Measurements from ENCODE around the gene GDI2. TPM values are rescaled to one million over a fixed set of nuclear protein-coding genes. Genes with fewer than 3 reads are reported as not detected.
"Not testable (repeated sequence)": the region's sequence is repeated elsewhere in the genome, so short reads cannot be mapped to it uniquely, and the experiment has no call there.

GDI2 gene
- total RNA-seq, 1 donor from 2014 or later: 289 TPM

DNA sequence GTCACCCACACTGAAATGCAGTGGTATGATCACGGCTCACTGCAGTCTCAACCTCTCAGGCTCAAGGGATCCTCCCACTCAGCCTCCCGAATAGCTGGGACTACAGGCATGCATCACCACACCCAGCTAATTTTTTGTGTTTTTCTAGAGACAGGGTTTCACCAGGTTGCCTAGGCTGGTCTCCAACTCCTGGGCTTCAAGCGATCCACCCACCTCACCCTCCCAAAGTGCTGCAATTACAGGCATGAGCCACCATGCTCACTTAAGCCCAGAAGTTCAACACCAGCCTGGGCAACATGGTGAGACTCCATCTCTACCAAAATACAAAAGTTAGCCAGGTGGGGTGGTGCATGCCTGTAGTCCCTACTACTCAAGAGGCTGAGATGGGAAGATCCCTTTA, 33.5 kb downstream of the GDI2 start:
- Mint-ChIP-seq H3K4me1 (peaks cover 70% of the 10 kb centered on the region), H3K27ac (peak overlapping the region; percentile 18), H3K27me3 (no peaks in the 10 kb centered on the region), H3K36me3 (ENCODE audit: low read depth) (peaks cover 92% of the 10 kb centered on the region), H3K4me3 (no peak overlapping the region), H3K9me3 (peaks cover 7% of the 10 kb centered on the region)
- intact Hi-C loops (cut with micrococcal nuclease): no loop called here
- TF ChIP-seq, protein P1, sequence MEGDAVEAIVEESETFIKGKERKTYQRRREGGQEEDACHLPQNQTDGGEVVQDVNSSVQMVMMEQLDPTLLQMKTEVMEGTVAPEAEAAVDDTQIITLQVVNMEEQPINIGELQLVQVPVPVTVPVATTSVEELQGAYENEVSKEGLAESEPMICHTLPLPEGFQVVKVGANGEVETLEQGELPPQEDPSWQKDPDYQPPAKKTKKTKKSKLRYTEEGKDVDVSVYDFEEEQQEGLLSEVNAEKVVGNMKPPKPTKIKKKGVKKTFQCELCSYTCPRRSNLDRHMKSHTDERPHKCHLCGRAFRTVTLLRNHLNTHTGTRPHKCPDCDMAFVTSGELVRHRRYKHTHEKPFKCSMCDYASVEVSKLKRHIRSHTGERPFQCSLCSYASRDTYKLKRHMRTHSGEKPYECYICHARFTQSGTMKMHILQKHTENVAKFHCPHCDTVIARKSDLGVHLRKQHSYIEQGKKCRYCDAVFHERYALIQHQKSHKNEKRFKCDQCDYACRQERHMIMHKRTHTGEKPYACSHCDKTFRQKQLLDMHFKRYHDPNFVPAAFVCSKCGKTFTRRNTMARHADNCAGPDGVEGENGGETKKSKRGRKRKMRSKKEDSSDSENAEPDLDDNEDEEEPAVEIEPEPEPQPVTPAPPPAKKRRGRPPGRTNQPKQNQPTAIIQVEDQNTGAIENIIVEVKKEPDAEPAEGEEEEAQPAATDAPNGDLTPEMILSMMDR (IDR thresholded peaks at IDR 0.05): no peak
- ATAC-seq (ENCODE audit: low read depth) (no peak), DNase-seq (no peak)
- ChIA-PET CTCF (no interaction called here), POLR2A (no interaction called here)

DNA sequence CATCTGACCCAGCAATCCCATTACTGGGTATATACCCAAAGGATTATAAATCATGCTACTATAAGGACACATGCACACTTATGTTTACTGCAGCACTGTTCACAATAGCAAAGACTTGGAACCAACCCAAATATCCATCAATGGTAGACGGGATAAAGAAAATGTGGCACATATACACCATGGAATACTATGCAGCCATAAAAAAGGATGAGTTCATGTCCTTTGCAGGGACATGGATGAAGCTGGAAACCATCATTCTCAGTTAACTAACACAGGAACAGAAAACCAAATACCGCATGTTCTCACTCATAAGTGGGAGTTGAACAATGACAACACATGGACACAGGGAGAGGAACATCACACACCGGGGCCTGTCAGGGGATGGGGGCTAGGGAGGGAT, 35.5 kb downstream of the GDI2 start:
- intact Hi-C loops (cut with micrococcal nuclease): loop anchor here (1.0 kb wide), 1 partner anchor 96 kb away; no protein-coding TSS in a partner anchor
- CTCF ChIA-PET; H3K4me3 Mint-ChIP-seq; ATAC-seq (ENCODE audit: low read depth); DNase-seq; H3K27me3 Mint-ChIP-seq; POLR2A ChIA-PET; H3K9me3 Mint-ChIP-seq: not testable (repeated sequence)
- peak overlapping the region; percentile 24 for H3K27ac Mint-ChIP-seq
- peaks cover 92% of the 10 kb centered on the region for H3K36me3 Mint-ChIP-seq (ENCODE audit: low read depth)
- H3K4me1 Mint-ChIP-seq: peaks cover 64% of the 10 kb centered on the region

DNA sequence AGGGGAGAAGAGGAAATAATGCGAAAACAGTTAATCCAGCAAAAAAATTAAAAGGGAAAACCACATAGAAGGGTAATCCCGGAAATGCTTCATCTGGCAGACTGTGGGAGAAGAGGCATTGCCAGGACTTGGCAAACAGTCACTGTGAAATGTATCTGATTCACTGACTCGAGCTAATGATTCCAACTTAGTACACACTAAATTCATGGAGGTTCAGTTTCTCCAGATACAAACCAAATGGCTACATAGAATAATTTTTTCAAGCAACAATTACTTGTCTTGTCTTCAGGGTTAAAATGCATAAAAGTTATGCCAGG, 36.4 kb downstream of the GDI2 start:
- peaks cover 88% of the 10 kb centered on the region for H3K36me3 Mint-ChIP-seq (ENCODE audit: low read depth)
- POLR2A ChIA-PET: no interaction called here
- DNase-seq: no peak
- intact Hi-C loops (cut with micrococcal nuclease): loop anchor here (1.0 kb wide), 1 partner anchor 96 kb away; no protein-coding TSS in a partner anchor
- CTCF ChIA-PET: no interaction called here
- H3K27ac Mint-ChIP-seq: peak overlapping the region; percentile 21
- no peaks in the 10 kb centered on the region for H3K9me3 Mint-ChIP-seq
- no peaks in the 10 kb centered on the region for H3K27me3 Mint-ChIP-seq
- ATAC-seq (ENCODE audit: low read depth): no peak
- TF ChIP-seq, protein P1 (IDR thresholded peaks at IDR 0.05): no peak
- no peak overlapping the region for H3K4me3 Mint-ChIP-seq
- peaks cover 57% of the 10 kb centered on the region for H3K4me1 Mint-ChIP-seq

DNA sequence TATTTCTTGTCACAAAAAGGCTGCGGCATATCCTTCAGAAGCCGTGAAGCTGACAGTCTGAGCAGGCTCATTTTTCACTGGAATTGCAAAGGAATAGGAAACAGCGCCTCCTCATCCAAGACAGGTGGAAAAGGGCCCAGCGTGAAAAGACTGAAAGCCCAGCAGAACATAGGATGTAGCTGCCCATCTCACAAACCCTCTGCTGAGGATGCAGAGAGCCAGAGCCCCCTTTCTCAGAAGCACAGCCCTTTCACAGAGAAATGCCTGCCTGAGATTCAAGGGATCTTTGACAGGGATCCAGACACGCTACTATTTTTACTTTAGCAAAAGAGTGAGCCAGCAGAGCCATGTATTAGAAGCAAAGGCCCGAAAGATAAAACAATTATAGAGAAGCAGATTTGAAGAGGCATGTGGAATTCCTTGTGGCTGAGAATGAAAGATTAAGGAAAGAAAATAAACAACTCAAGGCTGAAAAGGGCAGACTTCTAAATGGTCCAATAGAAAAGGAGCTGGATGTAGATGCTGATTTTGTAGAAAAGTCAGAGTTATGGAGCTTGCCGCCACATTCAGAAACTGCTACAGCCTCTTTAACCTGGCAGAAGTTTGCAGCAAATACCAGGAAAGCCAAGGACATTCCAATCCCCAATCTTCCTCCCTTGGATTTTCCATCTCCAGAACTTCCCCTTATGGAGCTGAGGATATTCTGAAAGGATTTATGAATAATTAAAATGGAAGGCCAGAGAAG, 36.9 kb downstream of the GDI2 start:
- H3K4me3 Mint-ChIP-seq: no peak overlapping the region
- intact Hi-C loops (cut with micrococcal nuclease): no loop called here
- TF ChIP-seq, protein P1 (IDR thresholded peaks at IDR 0.05): no peak
- H3K27ac Mint-ChIP-seq: peak overlapping the region; percentile 85
- H3K4me1 Mint-ChIP-seq: peaks cover 54% of the 10 kb centered on the region
- DNase-seq (no peak), ATAC-seq (ENCODE audit: low read depth) (no peak)
- no peaks in the 10 kb centered on the region for H3K9me3 Mint-ChIP-seq
- POLR2A ChIA-PET: interaction anchor here (0.7 to 1.1 kb wide), 2 partner anchors 37 to 114 kb away, joined by 3 to 5 read pairs; partner anchors contain the start of genes ANKRD16, FBH1 and GDI2
- no peaks in the 10 kb centered on the region for H3K27me3 Mint-ChIP-seq
- CTCF ChIA-PET: no interaction called here
- peaks cover 89% of the 10 kb centered on the region for H3K36me3 Mint-ChIP-seq (ENCODE audit: low read depth)

DNA sequence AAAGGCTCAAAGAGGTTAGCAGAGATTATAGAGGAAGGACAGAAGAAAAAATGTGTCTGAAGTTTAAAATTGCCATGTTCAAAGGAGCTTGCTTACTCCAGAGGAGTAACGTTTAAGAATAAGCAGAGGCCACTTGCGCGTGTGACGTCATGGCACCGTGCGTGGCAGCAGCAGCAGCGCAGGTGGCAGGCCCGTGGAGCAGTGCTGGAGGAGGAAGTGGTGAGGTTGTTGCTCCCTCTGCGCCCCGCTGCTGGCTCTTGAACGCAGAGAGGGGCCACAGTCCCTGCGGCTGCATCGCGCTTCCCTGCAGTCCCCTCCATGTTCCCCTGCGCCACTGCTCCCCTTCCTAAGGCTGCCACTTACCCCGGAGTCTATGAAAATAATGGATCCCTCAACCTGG, 37.5 kb downstream of the GDI2 start:
- POLR2A ChIA-PET: interaction anchor here (0.7 to 1.3 kb wide), 3 partner anchors 30 to 114 kb away, joined by 3 to 5 read pairs (median 3); partner anchors contain the start of genes ANKRD16, FBH1 and GDI2
- CTCF ChIA-PET: no interaction called here
- Mint-ChIP-seq H3K4me3 (peak overlapping the region; percentile 48), H3K36me3 (ENCODE audit: low read depth) (peaks cover 88% of the 10 kb centered on the region), H3K27ac (peak overlapping the region; percentile 85), H3K27me3 (no peaks in the 10 kb centered on the region), H3K9me3 (no peaks in the 10 kb centered on the region), H3K4me1 (peaks cover 50% of the 10 kb centered on the region)
- intact Hi-C loops (cut with micrococcal nuclease): no loop called here
- TF ChIP-seq, protein P1 (IDR thresholded peaks at IDR 0.05): no peak
- DNase-seq (peak; percentile 31), ATAC-seq (ENCODE audit: low read depth) (peak; percentile 90)
